MM.1S (cell line): Measurements from ENCODE around the gene AUP1.

Source experiments
- EZH2 ChIP-seq: fragments of 300-600 bp; sonication (generic); optimal IDR thresholded peaks from 2 replicates; pipeline ENCODE3; 2017; ENCODE audit warnings: low read depth, mild to moderate bottlenecking, antibody characterized with exemption, low read length, mixed read lengths
- EZH2phosphoT487 ChIP-seq: fragments of 300-600 bp; sonication (generic); IDR thresholded peaks from 2 replicates; pipeline ENCODE4 v1.6.1; 2018; ENCODE audit warnings: antibody characterized with exemption, low read length
- TF ChIP-seq, protein P1 (sequence below): fragments of 300-600 bp; sonication (generic); IDR thresholded peaks from 2 replicates; pipeline ENCODE4 v1.5.1; 2016; ENCODE audit warnings: antibody characterized with exemption, low read length, mixed read lengths

DNA sequence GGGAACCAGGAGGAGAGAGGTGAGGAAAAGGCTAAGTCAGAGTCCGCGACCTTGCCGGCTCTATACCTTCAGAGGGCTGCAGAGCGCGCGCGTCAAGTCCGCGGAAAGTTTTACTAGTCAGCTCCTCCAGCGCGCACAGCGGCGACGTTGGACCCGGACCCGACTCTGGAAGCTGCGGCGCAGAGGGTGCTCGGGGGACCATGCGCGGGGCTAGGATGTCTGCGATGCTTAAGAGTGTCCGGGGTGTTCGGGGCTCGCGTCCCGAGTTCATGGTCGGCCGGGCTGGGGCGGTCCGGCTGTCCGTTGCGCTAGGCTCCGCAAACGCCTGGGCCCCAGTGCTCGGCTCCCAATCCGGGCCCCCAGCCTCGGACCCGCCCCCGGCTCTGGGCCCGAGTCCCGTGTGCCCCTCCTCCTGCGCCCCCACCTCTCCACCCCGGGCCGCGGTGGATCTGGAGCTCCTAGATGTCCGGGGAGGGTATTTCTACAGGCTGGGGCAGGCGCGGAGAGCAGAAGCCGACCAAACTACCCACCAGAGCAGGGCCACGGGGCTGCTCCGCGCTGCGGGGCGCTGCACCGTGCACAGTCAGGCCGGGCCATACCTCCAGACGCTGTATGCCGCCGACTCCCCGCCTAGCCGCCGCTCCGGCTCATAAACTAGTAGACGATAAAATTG, 30.1 kb downstream of the AUP1 start, which contains the start of gene LBX2:
- TF ChIP-seq, protein P1, sequence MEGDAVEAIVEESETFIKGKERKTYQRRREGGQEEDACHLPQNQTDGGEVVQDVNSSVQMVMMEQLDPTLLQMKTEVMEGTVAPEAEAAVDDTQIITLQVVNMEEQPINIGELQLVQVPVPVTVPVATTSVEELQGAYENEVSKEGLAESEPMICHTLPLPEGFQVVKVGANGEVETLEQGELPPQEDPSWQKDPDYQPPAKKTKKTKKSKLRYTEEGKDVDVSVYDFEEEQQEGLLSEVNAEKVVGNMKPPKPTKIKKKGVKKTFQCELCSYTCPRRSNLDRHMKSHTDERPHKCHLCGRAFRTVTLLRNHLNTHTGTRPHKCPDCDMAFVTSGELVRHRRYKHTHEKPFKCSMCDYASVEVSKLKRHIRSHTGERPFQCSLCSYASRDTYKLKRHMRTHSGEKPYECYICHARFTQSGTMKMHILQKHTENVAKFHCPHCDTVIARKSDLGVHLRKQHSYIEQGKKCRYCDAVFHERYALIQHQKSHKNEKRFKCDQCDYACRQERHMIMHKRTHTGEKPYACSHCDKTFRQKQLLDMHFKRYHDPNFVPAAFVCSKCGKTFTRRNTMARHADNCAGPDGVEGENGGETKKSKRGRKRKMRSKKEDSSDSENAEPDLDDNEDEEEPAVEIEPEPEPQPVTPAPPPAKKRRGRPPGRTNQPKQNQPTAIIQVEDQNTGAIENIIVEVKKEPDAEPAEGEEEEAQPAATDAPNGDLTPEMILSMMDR: no peak
- TF ChIP-seq EZH2 (no peak), EZH2phosphoT487 (no peak)
